A673 (cell line): ENCODE results near the gene BCAT1.

ENCODE experiments used
- EZH2 ChIP-seq: fragments of 200-600 bp; sonication (generic); IDR thresholded peaks from 2 replicates; pipeline ENCODE4 v1.6.1; 2017; ENCODE audit warnings: borderline replicate concordance, low read depth, mild to moderate bottlenecking, mixed read lengths, antibody characterized with exemption, low read length; ENCODE audit not compliant: poor library complexity, severe bottlenecking
- TF ChIP-seq, protein P1 (sequence below): fragments of 300-800, 200-600 bp; sonication (generic); conservative IDR thresholded peaks from 2 replicates; pipeline ENCODE4 v1.5.1; 2017; ENCODE audit warnings: low read depth, mild to moderate bottlenecking, antibody characterized with exemption, low read length, moderate library complexity, mixed read lengths

DNA sequence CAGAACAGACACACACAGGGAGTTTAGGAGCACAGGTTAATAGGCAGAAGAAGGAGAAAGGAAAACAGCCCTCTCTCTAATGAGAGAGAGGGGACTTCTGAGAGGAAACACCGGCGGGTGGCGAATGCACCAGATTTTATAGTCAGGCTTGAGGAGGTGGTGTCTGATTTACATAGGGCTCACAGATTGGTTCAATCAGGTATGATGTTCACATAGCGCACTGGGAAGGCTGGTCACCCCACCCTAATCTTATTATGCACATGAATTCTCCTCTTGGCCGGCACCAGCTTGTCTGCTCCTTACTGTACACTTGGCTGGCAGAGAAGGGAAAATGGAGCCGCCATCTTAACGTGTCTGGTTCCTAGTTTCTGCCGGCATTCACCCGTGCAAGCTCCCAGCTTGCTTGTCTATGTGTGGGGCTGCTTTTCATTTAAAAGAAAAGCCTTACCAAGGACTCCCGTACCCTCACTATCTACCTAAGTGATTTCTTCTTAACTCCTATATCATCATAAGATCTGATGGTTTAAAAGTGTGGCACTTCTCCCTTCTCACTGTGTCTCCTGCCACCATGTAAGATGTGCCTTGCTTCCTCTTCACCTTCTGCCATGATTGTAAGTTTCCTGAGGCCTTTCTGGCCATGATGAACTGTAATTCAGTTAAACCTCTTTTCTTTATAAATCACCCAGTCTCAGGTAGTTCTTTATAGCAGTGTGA, 15.1 kb downstream of the BCAT1 start:
- TF ChIP-seq, protein P1, sequence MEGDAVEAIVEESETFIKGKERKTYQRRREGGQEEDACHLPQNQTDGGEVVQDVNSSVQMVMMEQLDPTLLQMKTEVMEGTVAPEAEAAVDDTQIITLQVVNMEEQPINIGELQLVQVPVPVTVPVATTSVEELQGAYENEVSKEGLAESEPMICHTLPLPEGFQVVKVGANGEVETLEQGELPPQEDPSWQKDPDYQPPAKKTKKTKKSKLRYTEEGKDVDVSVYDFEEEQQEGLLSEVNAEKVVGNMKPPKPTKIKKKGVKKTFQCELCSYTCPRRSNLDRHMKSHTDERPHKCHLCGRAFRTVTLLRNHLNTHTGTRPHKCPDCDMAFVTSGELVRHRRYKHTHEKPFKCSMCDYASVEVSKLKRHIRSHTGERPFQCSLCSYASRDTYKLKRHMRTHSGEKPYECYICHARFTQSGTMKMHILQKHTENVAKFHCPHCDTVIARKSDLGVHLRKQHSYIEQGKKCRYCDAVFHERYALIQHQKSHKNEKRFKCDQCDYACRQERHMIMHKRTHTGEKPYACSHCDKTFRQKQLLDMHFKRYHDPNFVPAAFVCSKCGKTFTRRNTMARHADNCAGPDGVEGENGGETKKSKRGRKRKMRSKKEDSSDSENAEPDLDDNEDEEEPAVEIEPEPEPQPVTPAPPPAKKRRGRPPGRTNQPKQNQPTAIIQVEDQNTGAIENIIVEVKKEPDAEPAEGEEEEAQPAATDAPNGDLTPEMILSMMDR: no peak
- no peak for TF ChIP-seq EZH2
